H1 (cell line): Measurements from ENCODE around the gene DNAJB11. TPM values are rescaled to one million over a fixed set of nuclear protein-coding genes. Genes with fewer than 3 reads are reported as not detected.
A peak's percentile ranks its signal among the peaks of the same experiment; 100 is the strongest.

Source experiments
- CTCF ChIA-PET: fragments of 300-600 bp; sonication (Branson Sonifier 250); formaldehyde crosslinking; loops from one replicate; lab custom pipeline; 2021; ENCODE audit not compliant: partially characterized antibody; lab: Charles Lee
- POLR2A ChIA-PET: fragments of 300-600 bp; sonication (Branson Sonifier 250); formaldehyde crosslinking; loops from one replicate; lab custom pipeline; 2021; ENCODE audit warnings: inconsistent platforms; ENCODE audit not compliant: partially characterized antibody; lab: Charles Lee
- DNase-seq, 2 experiments: peaks; one replicate each; pipeline versions ENCODE4 v3.0.0 to v3.0.0-alpha.2; 2010 to 2022; ENCODE audit warnings: low spot score in 2 of 2, low read depth in 1 of 2, mixed read lengths in 1 of 2
- FAIRE-seq: peaks from 2 replicates; lab custom pipeline; 2011; peaks lifted over from hg19 to GRCh38; lab: Jason Lieb, UNC
- H2AFZ ChIP-seq: 2 replicates; pipeline ENCODE4 v1.8.1; 2012; ENCODE audit warnings: low read length, inconsistent platforms
- H2AK5ac ChIP-seq: 2 replicates; pipeline ENCODE4 v1.6.1; 2013; ENCODE audit warnings: low read depth, low read length
- H2BK120ac ChIP-seq: replicated peaks from 2 replicates; pipeline ENCODE3; 2013; ENCODE audit warnings: low read depth, low read length, inconsistent platforms
- H2BK12ac ChIP-seq: 2 replicates; pipeline ENCODE4 v1.6.1; 2013; ENCODE audit warnings: low read depth, low read length
- H2BK15ac ChIP-seq: 2 replicates; pipeline ENCODE4 v1.6.1; 2013; ENCODE audit warnings: low read length
- H2BK20ac ChIP-seq: 2 replicates; pipeline ENCODE4 v1.6.1; 2013; ENCODE audit warnings: low read length
- H2BK5ac ChIP-seq: 2 replicates; pipeline ENCODE4 v1.6.1; 2013; ENCODE audit warnings: low read depth, low read length
- H3K14ac ChIP-seq: 2 replicates; pipeline ENCODE4 v1.6.1; 2013; ENCODE audit warnings: inconsistent platforms; ENCODE audit not compliant: insufficient read length
- H3K18ac ChIP-seq: 2 replicates; pipeline ENCODE4 v1.6.1; 2013; ENCODE audit warnings: low read length; ENCODE audit errors: extremely low read depth
- H3K23ac ChIP-seq: 2 replicates; pipeline ENCODE4 v1.6.1; 2013; ENCODE audit warnings: inconsistent platforms; ENCODE audit not compliant: insufficient read length
- H3K23me2 ChIP-seq: 2 replicates; pipeline ENCODE4 v1.6.1; 2013; ENCODE audit warnings: low read depth, low read length
- H3K27ac ChIP-seq: 2 replicates; pipeline ENCODE4 v1.6.1; 2011; ENCODE audit warnings: low read depth, low read length, inconsistent platforms
- H3K27me3 ChIP-seq, 4 experiments: replicated peaks in 1 of 4; 1 replicate in 1 of 4; 2 replicates in 3 of 4; pipeline versions ENCODE4 v1.6.1 to v1.8.1; 2011 to 2013; ENCODE audit warnings: low read length in 3 of 4, mild to moderate bottlenecking in 3 of 4, inconsistent platforms in 2 of 4, mixed read lengths in 2 of 4, moderate library complexity in 1 of 4; ENCODE audit not compliant: control insufficient read depth in 3 of 4, insufficient read depth in 3 of 4; ENCODE audit errors: extremely low read depth in 1 of 4
- H3K36me3 ChIP-seq, 4 experiments: 2 replicates each; pipeline versions ENCODE4 v1.6.1 to v1.8.1; 2011 to 2013; ENCODE audit warnings: mild to moderate bottlenecking in 4 of 4, low read length in 3 of 4, moderate library complexity in 2 of 4, control low read depth in 1 of 4, inconsistent platforms in 1 of 4; ENCODE audit not compliant: insufficient read depth in 4 of 4, control insufficient read depth in 2 of 4
- H3K4ac ChIP-seq: replicated peaks from 2 replicates; pipeline ENCODE3; 2013; ENCODE audit warnings: low read length, low read depth, mixed read lengths, inconsistent platforms; ENCODE audit not compliant: insufficient read length
- H3K4me1 ChIP-seq, 4 experiments: replicated peaks in 1 of 4; 1 replicate in 1 of 4; 2 replicates in 3 of 4; pipeline versions ENCODE4 v1.6.1 to v1.8.1; 2011 to 2013; ENCODE audit warnings: low read length in 3 of 4, inconsistent platforms in 2 of 4, mixed read lengths in 1 of 4; ENCODE audit not compliant: insufficient read depth in 4 of 4, control insufficient read depth in 3 of 4
- H3K4me2 ChIP-seq, 2 experiments: 2 replicates each; pipeline versions ENCODE4 v1.6.1 to v1.8.1; 2011 to 2013; ENCODE audit warnings: low read depth in 2 of 2, low read length in 2 of 2, control low read depth in 1 of 2, inconsistent platforms in 1 of 2, mild to moderate bottlenecking in 1 of 2; ENCODE audit not compliant: insufficient read depth in 1 of 2
- H3K4me3 ChIP-seq, 4 experiments: fragments of 200-600, 300-600 bp in 1 of 4; sonication (generic), shearing (Covaris generic), sonication (Bioruptor Twin) in 1 of 4; 2 replicates each; pipeline versions ENCODE4 v1.5.1 to v1.8.1; 2011 to 2016; ENCODE audit warnings: low read length in 4 of 4, low read depth in 3 of 4, control low read depth in 2 of 4, inconsistent platforms in 2 of 4, mild to moderate bottlenecking in 2 of 4, mixed read lengths in 1 of 4, moderate library complexity in 1 of 4; ENCODE audit not compliant: insufficient read depth in 2 of 4; ENCODE audit errors: extremely low read depth in 1 of 4
- H3K56ac ChIP-seq: replicated peaks from 2 replicates; pipeline ENCODE3; 2013; ENCODE audit warnings: low read depth, mild to moderate bottlenecking, mixed read lengths, low read length, inconsistent platforms; ENCODE audit not compliant: insufficient read length
- H3K79me1 ChIP-seq: 2 replicates; pipeline ENCODE4 v1.6.1; 2013; ENCODE audit warnings: low read depth, low read length, control low read depth
- H3K79me2 ChIP-seq, 2 experiments: 2 replicates each; pipeline versions ENCODE4 v1.6.1 to v1.8.1; 2012 to 2013; ENCODE audit warnings: low read length in 2 of 2, mild to moderate bottlenecking in 2 of 2, inconsistent platforms in 1 of 2; ENCODE audit not compliant: insufficient read depth in 2 of 2, control insufficient read depth in 1 of 2
- H3K9ac ChIP-seq, 4 experiments: replicated peaks in 1 of 4; 1 replicate in 1 of 4; 2 replicates in 3 of 4; pipeline versions ENCODE4 v1.6.1 to v1.8.1; 2011 to 2013; ENCODE audit warnings: low read depth in 3 of 4, low read length in 3 of 4, control low read depth in 2 of 4, mild to moderate bottlenecking in 2 of 4, moderate library complexity in 2 of 4, inconsistent platforms in 1 of 4; ENCODE audit errors: extremely low read depth in 1 of 4
- H3K9me3 ChIP-seq, 2 experiments: 2 replicates each; pipeline versions ENCODE4 v1.6.1 to v1.8.1; 2012 to 2013; ENCODE audit warnings: mild to moderate bottlenecking in 2 of 2, moderate library complexity in 2 of 2, control low read depth in 1 of 2, inconsistent platforms in 1 of 2, low read depth in 1 of 2, low read length in 1 of 2, mixed read lengths in 1 of 2; ENCODE audit not compliant: insufficient read depth in 2 of 2
- H4K20me1 ChIP-seq, 2 experiments: replicated peaks in 1 of 2; 2 replicates each; pipeline versions ENCODE3 to v1.8.1; 2011 to 2013; ENCODE audit warnings: inconsistent platforms in 2 of 2, low read length in 2 of 2, mild to moderate bottlenecking in 1 of 2; ENCODE audit not compliant: insufficient read depth in 2 of 2, control insufficient read depth in 1 of 2
- H4K5ac ChIP-seq: 2 replicates; pipeline ENCODE4 v1.6.1; 2013; ENCODE audit warnings: low read length, low read depth, mixed read lengths, inconsistent platforms; ENCODE audit not compliant: insufficient read length
- H4K8ac ChIP-seq: 2 replicates; pipeline ENCODE4 v1.8.0; 2013; ENCODE audit warnings: mild to moderate bottlenecking, moderate library complexity, low read length, inconsistent platforms; ENCODE audit not compliant: insufficient read depth; ENCODE audit errors: extremely low read depth
- H4K91ac ChIP-seq: replicated peaks from 2 replicates; pipeline ENCODE3; 2013; ENCODE audit warnings: low read length, mixed read lengths, inconsistent platforms; ENCODE audit not compliant: insufficient read length
- BACH1 ChIP-seq: IDR thresholded peaks from 2 replicates; pipeline ENCODE4 v1.6.1; 2012; ENCODE audit warnings: low read length, improper control_type of control experiment
- CBX5 ChIP-seq: fragments of 300-800, 300-1000 bp; sonication (generic); IDR thresholded peaks from 2 replicates; pipeline ENCODE4 v1.7.1; 2016; ENCODE audit warnings: antibody characterized with exemption, low read length, low read depth
- CREB1 ChIP-seq: IDR thresholded peaks from 2 replicates; pipeline ENCODE4 v1.6.1; 2012; ENCODE audit warnings: inconsistent platforms
- EP300 ChIP-seq, 2 experiments: IDR thresholded peaks; 1 replicate in 1 of 2; 2 replicates in 1 of 2; pipeline ENCODE4 v1.6.1; 2011 to 2012; ENCODE audit warnings: low read depth in 2 of 2, low read length in 2 of 2, mild to moderate bottlenecking in 2 of 2, borderline replicate concordance in 1 of 2, inconsistent platforms in 1 of 2, moderate library complexity in 1 of 2
- EZH2 ChIP-seq: fragments of 200-600 bp; sonication (generic); IDR thresholded peaks from 2 replicates; pipeline ENCODE4 v1.7.1; 2012; ENCODE audit warnings: low read depth, mild to moderate bottlenecking, moderate library complexity, low read length, inconsistent platforms; ENCODE audit not compliant: severe bottlenecking
- FOSL1 ChIP-seq: IDR thresholded peaks from 2 replicates; pipeline ENCODE4 v1.6.1; 2011; ENCODE audit warnings: mild to moderate bottlenecking, low read depth, low read length, moderate library complexity; ENCODE audit not compliant: insufficient read depth
- JUND ChIP-seq: IDR thresholded peaks from 2 replicates; pipeline ENCODE4 v1.6.1; 2011; ENCODE audit warnings: mild to moderate bottlenecking, improper control_type of control experiment, low read length
- TAF1 ChIP-seq: IDR thresholded peaks from 2 replicates; pipeline ENCODE4 v1.6.1; 2011; ENCODE audit warnings: mild to moderate bottlenecking, low read depth, low read length
- TBP ChIP-seq: IDR thresholded peaks from 2 replicates; pipeline ENCODE4 v1.6.1; 2011; ENCODE audit warnings: low read depth, low read length, improper control_type of control experiment
- TCF12 ChIP-seq: IDR thresholded peaks from 2 replicates; pipeline ENCODE4 v1.6.1; 2011; ENCODE audit warnings: low read depth, mild to moderate bottlenecking, low read length
- ZNF274 ChIP-seq: IDR thresholded peaks from 2 replicates; pipeline ENCODE4 v1.7.0; 2012; ENCODE audit warnings: low read length, borderline replicate concordance; ENCODE audit errors: extremely low read depth
- WGBS, 2 experiments: shearing (Covaris generic) in 1 of 2; methylation state at CpG; one replicate each; pipeline versions ENCODE4 v1.1.6 to v1.1.7; 2013 to 2015; ENCODE audit warnings: low lambda C conversion rate in 2 of 2, mixed read lengths in 2 of 2, inconsistent platforms in 1 of 2, low coverage in 1 of 2, missing lambda C conversion rate in 1 of 2; ENCODE audit not compliant: insufficient replicate concordance in 2 of 2, insufficient coverage in 1 of 2, insufficient read length in 1 of 2; ENCODE audit errors: extremely low coverage in 1 of 2, missing lambda C conversion rate in 1 of 2; 5-methylcytosine and 5-hydroxymethylcytosine counted together
- polyA plus RNA-seq, 7 experiments: library from polyadenylated mRNA; depleted of rRNA in 3 of 7; stranded (reverse) in 5 of 7; unstranded in 2 of 7; fragments of >200 nt in 5 of 7; fragments of 200-250 nt in 2 of 7; gene quantifications; 1 replicate in 5 of 7; 2 replicates in 1 of 7; 4 replicates in 1 of 7; pipeline versions ENCODE4 v1.2.1 to v1.2.3, GENCODE V29; 2011 to 2013; ENCODE audit warnings: missing spikeins in 2 of 7, mixed read lengths in 2 of 7
- total RNA-seq: library from RNA; stranded (reverse); fragmentation: NEBNext Ultra II Directional; extraction: Animal tissue kit (Norgen Biotek cat#: 25700); gene quantifications from 2 replicates; pipeline ENCODE4 v1.2.1, GENCODE V29; 2021
- TF ChIP-seq, protein P1 (sequence below): IDR thresholded peaks from 2 replicates; pipeline ENCODE4 v1.6.1; 2012; ENCODE audit warnings: inconsistent platforms

Gene DNAJB11
- total and polyA plus RNA-seq, 2 of the 8 experiments (the other 6 are each of a cell fraction or from before 2014, with no cell fraction given), result 14.6 to 63.9 TPM

DNA sequence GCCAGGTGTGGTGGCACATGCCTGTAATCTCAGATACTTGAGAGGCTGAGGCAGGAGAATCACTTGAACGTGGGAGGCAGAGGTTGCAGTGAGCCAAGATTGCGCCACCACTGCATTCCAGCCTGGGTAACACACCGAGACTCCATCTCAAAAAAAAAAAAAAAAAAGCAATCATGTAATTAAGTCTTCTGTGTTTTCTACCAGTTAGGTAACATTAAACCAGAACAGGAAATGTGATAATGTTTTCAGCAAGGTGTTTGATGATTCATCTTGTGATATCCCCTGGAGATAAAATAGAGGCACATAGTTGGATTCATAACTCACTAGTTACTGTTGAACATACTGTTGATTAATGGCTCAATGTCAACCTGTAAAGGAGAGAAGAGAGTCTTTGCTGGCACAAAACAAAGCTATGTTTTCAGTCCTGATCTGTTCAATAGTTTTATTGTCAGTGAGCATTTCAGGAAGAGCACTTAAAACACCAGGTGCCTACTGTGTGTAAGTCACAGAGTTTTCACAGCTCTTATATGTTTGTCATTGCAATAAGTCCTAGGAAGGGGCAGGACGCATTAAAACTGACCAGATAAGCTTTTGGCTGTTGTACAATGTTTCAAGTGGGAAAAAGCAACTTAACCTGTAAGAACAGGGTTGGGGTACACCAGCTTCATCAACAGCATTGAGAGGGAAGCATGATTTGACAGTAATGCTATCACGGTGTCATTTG lies 19.5 kb downstream of the DNAJB11 start:
- Histone ChIP-seq H2BK20ac (no peak overlapping the region), H3K4me1 (no peaks in the 10 kb centered on the region), H3K36me3 (peaks cover 0 to 9% (median 3%) of the 10 kb centered on the region in 4 experiments; a peak in 5 of 8 replicates), H4K20me1 (no peaks in the 10 kb centered on the region), H3K4me3 (no peak overlapping the region), H3K9ac (peak overlapping the region in 1 of 4 experiments; percentile 8; a peak in 1 of 7 replicates), H2AFZ (no peak overlapping the region), H3K9me3 (no peaks in the 10 kb centered on the region), H2BK5ac (no peak overlapping the region), H3K27ac (no peak overlapping the region), H3K79me2 (no peaks in the 10 kb centered on the region), H3K4me2 (no peak overlapping the region), H3K56ac (no peak overlapping the region), H2BK12ac (no peak overlapping the region), H2BK15ac (no peak overlapping the region), H3K14ac (no peak overlapping the region), H4K91ac (no peak overlapping the region), H3K4ac (no peak overlapping the region), H3K18ac (no peak overlapping the region), H4K5ac (no peak overlapping the region), H3K79me1 (no peaks in the 10 kb centered on the region; the same call in 1 of the 2 replicates), H4K8ac (no peak overlapping the region), H3K23me2 (no peaks in the 10 kb centered on the region), H2AK5ac (no peak overlapping the region), H3K27me3 (no peaks in the 10 kb centered on the region), H3K23ac (no peak overlapping the region), H2BK120ac (no peak overlapping the region)
- WGBS, 2 experiments, result 87% methylated on average over 5 of the region's 5 CpGs; no CpG with 5 or more reads in 1 of the 2 experiments
- FAIRE-seq (no peak), DNase-seq (no peak)
- ChIA-PET CTCF (interaction anchor here (0.7 to 23.7 kb wide), 16 partner anchors 8 to 232 kb away, joined by 3 to 333 read pairs (median 3); partner anchors contain the start of genes AHSG and EIF4A2), POLR2A (interaction anchor here (0.8 to 10.2 kb wide), 6 partner anchors 20 to 201 kb away, joined by 3 to 85 read pairs (median 4); partner anchors contain the start of genes DNAJB11 and EIF4A2)
- TF ChIP-seq, protein P1, sequence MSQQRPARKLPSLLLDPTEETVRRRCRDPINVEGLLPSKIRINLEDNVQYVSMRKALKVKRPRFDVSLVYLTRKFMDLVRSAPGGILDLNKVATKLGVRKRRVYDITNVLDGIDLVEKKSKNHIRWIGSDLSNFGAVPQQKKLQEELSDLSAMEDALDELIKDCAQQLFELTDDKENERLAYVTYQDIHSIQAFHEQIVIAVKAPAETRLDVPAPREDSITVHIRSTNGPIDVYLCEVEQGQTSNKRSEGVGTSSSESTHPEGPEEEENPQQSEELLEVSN, result no peak
- no peak for TF ChIP-seq ZNF274
- no peak for TF ChIP-seq TCF12
- TF ChIP-seq JUND, result no peak
- TF ChIP-seq TBP, result no peak
- no peak for TF ChIP-seq CREB1
- no peak for TF ChIP-seq FOSL1
- no peak for TF ChIP-seq TAF1
- TF ChIP-seq CBX5, result no peak
- TF ChIP-seq EP300 (IDR thresholded peaks at IDR 0.05; ENCODE audit: borderline replicate concordance in 1 of 2, low read depth in 2 of 2, low read length in 2 of 2), result no peak
- TF ChIP-seq EZH2, result no peak
- TF ChIP-seq BACH1, result no peak
